PFSK-1 (cell line): Measurements from ENCODE around the gene GTF2H2C.

ENCODE experiments used
- FOXP2 ChIP-seq: optimal IDR thresholded peaks from 2 replicates; pipeline ENCODE3; 2011; ENCODE audit warnings: borderline replicate concordance, control low read depth, inconsistent platforms; ENCODE audit not compliant: insufficient read depth; ENCODE audit errors: extremely low read length, extremely low read depth
- POLR2AphosphoS5 ChIP-seq: IDR thresholded peaks from 2 replicates; pipeline ENCODE4 v1.6.1; 2012; ENCODE audit warnings: low read depth, mild to moderate bottlenecking, control low read depth, low read length, moderate library complexity
- REST ChIP-seq, 2 experiments: IDR thresholded peaks; 2 replicates each; pipeline versions ENCODE4 v1.6.1 to v1.8.0; 2011 to 2012; ENCODE audit warnings: low read depth in 2 of 2, low read length in 2 of 2, control low read depth in 1 of 2, inconsistent platforms in 1 of 2, mild to moderate bottlenecking in 1 of 2, moderate library complexity in 1 of 2; ENCODE audit not compliant: insufficient read depth in 1 of 2
- SIN3A ChIP-seq: IDR thresholded peaks from 2 replicates; pipeline ENCODE4 v1.6.1; 2012; ENCODE audit warnings: mild to moderate bottlenecking, low read length, moderate library complexity, borderline replicate concordance; ENCODE audit not compliant: insufficient read depth
- TAF1 ChIP-seq: IDR thresholded peaks from 2 replicates; pipeline ENCODE4 v1.6.1; 2012; ENCODE audit warnings: low read length, control low read depth, borderline replicate concordance; ENCODE audit not compliant: insufficient read depth

GTF2H2C gene

GRCh38 chr5:69528035-69528434 lies 32.0 kb upstream of the GTF2H2C start:
- TF ChIP-seq SIN3A (no peak), TAF1 (no peak), REST (IDR thresholded peaks at IDR 0.05; ENCODE audit: insufficient read depth in 1 of 2, low read depth in 2 of 2, low read length in 2 of 2) (no peak), POLR2AphosphoS5 (no peak), FOXP2 (no peak)

- TF ChIP-seq TAF1 (no peak), FOXP2 (no peak), REST (IDR thresholded peaks at IDR 0.05; ENCODE audit: insufficient read depth in 1 of 2, low read depth in 2 of 2, low read length in 2 of 2) (no peak), POLR2AphosphoS5 (no peak), SIN3A (no peak)
These were observed 31.4 kb upstream of the GTF2H2C start for GRCh38 chr5:69528609-69529008.

GRCh38 chr5:69530561-69531405 lies 29.2 kb upstream of the GTF2H2C start:
- TF ChIP-seq FOXP2 (no peak), TAF1 (no peak), SIN3A (no peak), REST (IDR thresholded peaks at IDR 0.05; ENCODE audit: insufficient read depth in 1 of 2, low read depth in 2 of 2, low read length in 2 of 2) (no peak), POLR2AphosphoS5 (no peak)

GRCh38 chr5:69531406-69531801 lies 28.6 kb upstream of the GTF2H2C start:
- TF ChIP-seq FOXP2 (no peak), REST (IDR thresholded peaks at IDR 0.05; ENCODE audit: insufficient read depth in 1 of 2, low read depth in 2 of 2, low read length in 2 of 2) (no peak), SIN3A (no peak), TAF1 (no peak), POLR2AphosphoS5 (no peak)
